Islet precursor cell (in vitro differentiated cells): ENCODE data around the gene MBD1.
"Not testable (repeated sequence)": the region's sequence is repeated elsewhere in the genome, so short reads cannot be mapped to it uniquely, and the experiment has no call there.

Experiments
- DNase-seq: peaks from one replicate; pipeline ENCODE4 v3.0.0-alpha.2; 2018

The MBD1 gene, protein sequence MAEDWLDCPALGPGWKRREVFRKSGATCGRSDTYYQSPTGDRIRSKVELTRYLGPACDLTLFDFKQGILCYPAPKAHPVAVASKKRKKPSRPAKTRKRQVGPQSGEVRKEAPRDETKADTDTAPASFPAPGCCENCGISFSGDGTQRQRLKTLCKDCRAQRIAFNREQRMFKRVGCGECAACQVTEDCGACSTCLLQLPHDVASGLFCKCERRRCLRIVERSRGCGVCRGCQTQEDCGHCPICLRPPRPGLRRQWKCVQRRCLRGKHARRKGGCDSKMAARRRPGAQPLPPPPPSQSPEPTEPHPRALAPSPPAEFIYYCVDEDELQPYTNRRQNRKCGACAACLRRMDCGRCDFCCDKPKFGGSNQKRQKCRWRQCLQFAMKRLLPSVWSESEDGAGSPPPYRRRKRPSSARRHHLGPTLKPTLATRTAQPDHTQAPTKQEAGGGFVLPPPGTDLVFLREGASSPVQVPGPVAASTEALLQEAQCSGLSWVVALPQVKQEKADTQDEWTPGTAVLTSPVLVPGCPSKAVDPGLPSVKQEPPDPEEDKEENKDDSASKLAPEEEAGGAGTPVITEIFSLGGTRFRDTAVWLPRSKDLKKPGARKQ

DNA sequence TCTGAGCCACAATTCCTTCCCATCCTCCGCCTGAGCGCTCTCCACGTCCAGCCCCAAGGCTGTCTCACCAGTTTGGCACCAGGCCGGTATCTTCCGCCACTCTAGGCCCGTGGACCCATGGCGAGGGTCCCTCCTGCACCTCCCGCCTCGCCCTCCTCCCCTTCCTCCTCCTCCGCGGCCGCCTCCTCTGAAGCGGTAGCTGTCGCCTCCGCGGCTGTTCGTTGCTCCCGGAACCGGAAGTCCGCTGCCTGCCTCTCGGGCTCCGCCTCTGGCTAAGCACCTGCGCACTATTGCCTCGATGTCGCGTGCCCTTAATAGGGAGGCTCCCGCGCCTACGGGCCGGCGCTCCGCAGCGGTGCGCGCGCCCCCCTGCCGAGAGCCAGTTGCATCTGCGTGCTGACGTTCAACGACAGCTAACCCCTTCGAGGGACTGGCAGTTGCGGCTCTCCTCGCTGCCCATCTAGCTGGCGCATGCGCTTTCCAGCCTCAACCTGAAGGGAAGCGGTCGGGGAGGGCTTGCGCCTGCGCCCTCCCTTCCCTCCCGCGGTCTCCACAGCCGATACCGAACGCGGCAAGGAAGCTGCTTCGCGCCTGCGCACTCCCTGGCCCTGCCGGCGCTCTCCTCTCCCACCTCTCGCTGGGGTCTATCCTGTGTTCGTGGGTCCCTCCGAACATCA lies at the start of gene MBD1:
Gene MBD1, minus strand, starts transcription at position 229 of the 677 bp plus-strand sequence. CDS start 1,531 bp downstream, outside the sequence.
- DNase-seq: peak; percentile 98

DNA sequence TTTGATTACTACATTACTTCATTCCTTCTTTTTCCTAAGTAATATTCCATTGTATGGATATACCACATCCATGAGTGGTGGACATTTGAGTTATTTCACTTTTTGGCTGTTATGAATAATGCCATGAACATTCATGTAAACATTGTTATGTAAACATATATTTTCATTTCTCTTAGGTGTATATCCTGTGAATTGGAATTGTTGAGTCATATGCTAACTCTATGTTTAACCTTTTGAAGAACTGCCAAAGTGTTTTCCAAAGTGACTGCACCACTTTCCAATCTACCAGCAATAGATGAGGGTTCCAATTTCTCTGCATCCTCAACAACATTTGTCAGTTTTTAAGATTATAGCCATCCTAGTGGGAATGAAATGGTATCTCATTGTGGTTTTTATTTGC lies 48.9 kb upstream of the MBD1 start:
- no peak for DNase-seq

DNA sequence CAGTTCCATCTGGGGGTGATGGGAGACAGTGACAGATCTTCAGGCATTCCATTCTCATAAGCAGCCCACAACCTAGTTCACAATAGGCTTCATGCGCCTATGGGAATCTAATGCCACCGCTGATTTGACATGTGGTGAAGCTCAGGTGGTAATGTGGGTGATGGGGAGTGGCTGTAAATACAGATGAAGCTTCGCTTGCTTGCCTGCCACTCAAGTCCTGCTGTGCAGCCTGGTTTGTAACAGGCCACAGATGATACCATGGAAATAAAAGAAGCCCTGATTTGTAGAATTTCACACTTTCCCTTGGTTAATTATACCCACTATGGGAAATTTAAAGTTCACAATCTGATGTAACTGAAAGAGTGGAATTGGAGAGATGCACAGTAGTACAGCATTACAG lies 46.7 kb upstream of the MBD1 start:
- DNase-seq: no peak

DNA sequence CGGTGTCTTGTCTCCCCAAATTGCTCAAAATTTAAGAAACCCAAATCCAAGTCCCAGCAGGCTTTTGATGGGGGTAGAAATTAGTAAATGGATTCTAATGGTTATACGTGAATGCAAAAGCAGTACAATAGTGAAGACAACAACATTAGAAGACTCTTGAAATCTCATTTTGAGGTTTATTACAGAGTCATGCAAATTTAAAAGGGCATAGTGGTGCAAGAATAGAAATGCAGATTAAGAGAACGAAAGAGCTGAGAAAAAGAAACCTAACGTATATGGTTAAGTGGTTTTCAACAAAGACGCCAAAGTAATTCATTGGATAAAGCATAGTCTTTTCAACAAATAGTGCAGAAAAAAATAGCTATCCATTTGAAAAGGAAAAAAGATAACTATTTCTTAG lies 39.4 kb upstream of the MBD1 start:
- DNase-seq: no peak

DNA sequence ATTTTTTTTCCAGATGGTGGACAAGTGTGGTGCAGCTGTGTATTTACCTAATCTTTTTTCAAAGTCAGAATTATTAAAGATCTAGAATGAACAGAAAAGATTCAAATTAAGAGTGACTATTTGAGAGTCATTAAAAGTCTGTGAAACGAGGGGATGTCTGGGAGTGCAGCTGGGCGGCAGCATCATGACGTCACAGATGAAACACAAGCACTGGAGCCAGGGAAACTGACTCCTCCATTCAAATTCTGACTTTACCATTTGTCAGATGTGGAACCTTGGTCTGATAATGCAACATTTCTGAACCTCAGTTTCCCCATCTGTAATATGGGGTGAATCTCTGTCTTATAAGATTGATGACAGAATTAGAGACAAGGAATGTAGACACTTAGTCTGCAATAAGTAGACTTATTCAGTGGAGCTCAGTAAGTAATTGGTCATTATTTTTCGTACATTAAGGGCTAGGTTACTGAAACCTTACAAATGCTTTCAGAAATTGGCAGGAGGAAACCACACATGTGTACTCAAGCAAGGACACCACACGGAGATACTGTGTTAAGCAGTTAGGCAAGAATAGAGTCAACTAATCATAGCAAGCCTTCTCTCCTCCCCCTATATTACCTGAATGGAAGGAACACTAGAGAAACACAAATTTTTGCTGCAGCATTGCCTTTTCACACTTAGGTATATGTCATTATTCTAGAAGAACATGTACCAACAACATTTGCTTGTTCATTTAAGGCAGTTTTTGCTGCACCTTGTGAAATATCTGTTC lies 34.0 kb upstream of the MBD1 start:
- no peak for DNase-seq

DNA sequence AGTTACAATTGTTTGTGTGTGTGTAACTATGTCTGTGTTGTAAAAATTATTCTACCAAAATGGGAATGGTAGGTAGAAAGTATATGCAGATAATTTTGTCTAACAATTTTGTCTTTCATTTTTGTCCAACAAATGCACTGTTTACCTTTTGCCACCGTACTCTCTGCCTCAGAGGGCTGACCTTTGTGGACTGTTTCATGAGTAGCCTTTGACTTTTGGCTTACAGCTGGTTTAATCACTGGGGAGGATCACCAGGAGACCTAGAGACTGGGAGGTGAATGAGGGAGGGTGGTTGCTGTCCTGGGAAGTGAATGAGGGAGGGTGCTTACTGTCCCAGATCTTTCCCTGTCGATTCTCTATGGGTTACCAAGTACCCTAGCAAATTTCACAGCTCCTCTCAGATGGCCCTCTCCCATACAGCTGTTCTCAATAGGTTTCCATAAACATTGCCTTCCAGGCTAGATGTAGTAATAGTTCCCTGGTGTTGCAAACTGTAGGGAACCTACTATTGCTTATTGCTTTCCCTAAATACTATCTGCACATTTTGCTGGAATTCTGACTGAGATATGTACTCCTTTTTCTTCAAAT lies 32.6 kb upstream of the MBD1 start:
- no peak for DNase-seq

DNA sequence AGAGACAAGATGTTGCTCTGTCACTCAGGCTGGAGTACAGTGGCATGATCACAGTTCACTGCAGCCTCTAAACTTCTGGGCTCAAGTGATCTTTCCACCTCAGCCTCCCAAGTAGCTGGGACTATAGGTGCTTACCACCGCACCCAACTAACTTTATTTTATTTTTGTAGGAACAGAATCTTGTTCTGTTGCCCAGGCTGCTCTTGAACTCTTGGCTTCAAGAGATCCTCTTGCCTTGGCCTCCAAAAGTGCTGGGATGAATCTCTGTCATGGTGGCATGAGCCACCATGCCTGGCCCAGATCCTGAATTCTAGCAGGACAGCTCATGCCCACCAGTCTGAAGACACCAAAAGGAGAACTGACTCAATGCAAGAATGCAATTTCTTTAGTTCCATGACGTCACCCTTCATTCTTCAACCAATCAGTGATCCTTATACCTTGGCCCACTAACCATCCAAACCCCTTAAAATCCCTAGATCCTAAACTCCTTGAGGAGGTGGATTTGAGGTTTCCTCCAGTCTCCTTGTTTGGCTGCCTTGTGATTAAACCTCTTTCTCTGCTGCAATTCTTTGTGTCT lies 31.8 kb upstream of the MBD1 start:
- DNase-seq: no peak

DNA sequence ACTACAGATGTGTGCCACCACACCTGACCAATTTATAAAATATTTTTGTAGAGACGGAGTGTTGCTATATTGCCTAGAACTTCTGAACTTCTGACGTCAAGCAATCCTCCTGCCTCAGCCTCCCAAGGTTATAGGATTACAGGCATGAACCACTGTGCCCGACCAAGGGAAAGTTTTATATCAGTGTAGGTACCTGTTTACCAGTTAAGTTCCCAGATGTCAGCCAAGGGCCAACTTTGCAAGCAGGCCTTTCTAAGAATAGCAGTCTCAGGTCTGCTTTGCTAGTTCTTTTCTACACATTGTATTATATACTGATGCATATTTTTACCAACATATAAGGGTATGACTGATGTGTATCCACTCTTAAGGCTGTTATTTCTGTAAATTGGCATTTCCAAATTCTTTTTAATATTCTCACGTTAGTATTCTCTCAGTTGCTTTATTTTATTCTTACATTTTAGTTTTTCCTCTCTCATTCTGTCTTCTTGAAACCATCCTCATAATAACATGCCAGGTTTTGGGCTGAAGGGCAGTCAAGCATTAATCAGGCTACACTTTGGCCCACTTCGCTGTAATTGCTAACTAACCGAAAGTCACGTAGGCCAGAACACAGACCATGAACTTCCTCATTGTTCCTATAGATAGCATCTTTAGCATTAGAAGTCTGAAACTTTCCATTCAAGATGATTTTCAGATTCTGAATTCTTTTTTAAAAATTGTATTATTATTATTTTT lies 31.1 kb upstream of the MBD1 start:
- DNase-seq: no peak

DNA sequence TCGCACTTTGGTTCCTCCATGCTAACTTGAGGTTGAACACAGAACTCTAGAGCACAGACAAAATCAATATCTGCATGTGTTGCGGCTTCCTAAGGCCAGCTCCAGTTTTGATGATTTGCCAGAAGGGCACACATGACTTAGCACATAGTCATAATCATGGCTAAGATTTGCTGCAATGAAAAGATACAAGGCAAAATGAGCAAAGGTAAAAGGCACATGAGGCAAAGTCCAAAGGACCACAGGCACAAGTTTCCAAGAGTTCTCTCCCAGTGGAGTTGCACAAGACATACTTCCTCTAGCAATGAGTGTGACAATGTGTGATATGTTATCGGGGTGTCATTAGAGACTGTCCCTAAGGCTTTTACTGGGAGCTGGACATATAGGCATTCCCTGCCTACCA lies 30.3 kb upstream of the MBD1 start:
- DNase-seq: no peak

DNA sequence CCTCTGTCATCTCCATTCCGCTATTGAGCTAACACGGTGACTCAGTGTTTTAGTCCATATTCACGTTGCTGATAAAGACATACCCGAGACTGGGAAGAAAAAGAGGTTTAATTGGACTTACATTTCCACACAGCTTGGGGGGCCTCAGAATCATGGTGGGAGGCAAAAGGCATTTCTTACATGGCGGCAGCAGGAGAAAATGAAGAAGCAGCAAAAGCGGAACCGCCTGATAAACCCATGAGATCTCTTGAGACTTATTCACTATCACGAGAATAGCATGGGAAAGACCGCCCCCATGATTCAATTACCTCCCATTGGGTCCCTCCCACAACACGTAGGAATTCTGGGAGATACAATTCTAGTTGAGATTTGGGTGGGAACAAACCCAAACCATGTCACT lies 28.8 kb upstream of the MBD1 start:
- DNase-seq: no peak

DNA sequence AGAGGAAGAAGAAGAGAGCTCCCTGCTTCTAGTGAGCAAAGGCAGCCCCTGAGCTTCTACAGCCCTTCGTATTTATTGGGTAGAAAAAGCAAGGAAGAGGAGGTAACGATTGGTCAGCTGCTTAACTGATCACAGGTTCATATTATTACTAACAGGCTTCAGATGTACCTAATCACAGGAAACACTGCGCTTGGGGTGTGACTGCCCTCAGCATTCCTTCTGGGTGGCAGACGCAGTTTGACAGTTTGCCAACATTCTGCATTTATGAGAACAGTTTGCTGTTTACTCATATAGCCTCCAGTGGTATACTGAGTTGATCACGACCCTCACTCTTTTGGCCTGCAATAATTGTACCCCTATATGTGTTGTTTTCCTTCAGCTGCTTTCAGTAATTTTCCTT lies 27.5 kb upstream of the MBD1 start:
- DNase-seq: not testable (repeated sequence)

DNA sequence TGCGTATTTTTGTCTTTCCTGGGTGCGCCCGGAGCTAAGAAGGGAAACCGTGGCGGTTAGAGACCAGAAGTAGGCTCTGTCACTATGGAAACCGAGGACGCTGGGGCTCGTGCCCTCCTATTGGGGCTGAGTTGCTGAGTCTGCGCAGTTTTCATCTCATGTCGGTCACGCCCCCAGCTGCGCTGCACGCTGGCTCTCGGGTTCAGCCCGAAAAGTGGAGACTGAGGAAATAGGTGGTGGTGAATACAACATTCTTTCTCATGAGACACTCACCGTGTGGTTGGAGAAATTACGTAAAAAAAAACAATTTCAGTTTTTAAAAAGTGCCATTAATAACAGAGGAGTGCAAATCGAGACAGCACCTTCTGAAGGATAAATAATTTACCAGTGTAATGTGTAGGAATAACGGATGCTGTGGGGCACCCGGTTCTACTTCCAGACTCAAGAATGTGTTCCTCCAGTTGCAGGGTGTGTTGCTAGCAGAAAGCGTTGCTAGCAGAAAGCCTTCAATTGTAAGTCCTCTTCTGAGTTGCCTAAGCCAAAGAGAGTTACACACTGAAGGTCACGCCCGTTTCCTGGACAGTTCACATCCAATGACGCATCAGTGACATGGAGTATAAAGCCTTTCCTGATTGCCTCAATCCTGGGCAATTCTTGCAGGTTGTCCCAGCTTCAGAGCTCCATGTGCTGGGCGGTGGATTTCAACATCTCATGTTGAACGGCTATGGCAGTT lies 26.6 kb upstream of the MBD1 start:
- DNase-seq: peak; percentile 83

DNA sequence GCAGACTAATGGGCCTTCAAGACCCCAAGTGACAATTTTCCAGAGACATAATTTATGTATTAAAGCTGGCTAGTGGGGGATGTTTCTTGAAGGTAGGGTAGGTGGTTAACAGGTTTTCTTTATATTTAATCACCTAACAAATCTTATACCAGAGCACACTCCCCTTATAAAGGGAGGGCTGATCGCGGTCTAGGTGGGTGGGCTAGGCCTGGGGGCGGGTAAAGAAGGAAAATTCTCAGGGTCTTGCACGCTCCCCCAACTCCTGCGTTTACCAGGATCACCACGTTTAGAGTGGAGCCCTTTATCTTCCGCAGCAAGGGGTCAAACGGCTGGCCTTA lies 26.0 kb upstream of the MBD1 start:
- DNase-seq: no peak

DNA sequence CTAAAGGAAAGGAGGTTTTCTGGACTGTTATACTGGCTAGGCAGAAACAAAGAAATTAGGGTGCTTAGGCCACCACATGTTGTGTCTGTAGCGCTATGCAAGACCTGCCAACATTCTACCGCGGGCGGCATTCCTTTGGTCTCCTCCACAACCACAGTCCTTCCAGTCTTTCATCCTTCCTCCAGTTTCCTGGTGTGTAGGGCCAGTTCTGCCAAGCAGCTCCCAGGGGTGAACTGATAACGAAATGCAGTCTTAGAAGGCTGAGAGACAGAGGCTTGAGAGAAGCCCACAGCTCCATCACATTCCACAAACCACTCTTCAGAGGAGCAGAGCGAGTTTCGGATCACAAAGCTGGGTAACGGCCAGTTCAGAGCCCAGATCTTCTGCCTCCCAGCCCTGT lies 25.6 kb upstream of the MBD1 start:
- no peak for DNase-seq

DNA sequence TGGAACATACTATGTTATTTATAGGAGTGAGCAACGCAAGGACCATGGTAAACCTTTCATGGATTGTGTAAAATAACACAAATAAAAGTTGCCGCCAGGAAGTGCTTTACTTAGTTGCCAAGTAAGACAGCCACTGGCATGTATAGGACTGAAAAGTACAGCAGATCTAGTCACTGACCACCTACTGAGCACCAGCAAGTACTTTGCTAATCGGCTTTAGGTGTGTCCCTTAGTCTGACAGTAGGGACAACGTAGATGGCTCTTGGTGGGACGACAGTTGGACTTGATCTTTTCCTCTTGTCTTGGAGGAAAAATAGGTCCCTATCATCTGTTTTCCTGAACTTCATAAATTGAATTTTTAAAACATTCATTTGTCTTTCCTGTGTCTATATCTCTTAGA lies 19.8 kb upstream of the MBD1 start:
- DNase-seq: no peak

DNA sequence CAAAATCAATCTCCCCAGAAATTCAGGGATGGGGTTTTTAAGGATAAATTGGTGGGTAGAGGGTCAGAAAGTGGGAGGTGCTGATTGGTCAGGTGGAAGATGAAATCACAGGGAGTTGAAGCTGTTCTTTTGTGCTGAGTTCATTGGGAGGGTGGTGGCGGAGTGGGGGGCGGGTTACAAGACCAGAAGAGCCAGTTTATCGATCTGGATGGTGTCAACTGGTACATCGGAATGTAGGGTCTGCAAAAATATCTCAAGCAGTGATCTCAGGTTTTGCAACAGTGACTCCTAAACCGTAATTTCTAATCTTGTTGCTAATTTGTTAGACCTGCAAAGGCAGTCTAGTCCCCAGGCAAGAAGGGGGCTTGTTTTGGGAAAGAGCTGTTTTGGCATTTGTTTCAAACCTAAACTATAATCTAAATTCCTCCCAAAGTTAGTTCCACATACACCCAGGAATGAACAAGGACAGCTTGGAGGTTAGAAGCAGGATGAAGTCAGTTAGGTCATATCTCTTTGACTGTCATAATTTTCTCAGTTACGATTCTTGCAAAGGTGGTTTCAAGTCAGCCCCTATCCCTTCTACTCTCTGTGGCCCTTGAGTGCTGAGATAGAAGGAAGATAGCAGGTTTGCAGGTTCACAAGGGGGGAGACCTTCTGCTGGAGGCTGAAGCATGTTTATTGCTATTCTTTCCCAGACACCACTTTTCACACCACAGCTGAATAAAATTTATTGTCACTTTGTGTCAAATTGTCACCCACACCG lies 18.5 kb upstream of the MBD1 start:
- DNase-seq: no peak

DNA sequence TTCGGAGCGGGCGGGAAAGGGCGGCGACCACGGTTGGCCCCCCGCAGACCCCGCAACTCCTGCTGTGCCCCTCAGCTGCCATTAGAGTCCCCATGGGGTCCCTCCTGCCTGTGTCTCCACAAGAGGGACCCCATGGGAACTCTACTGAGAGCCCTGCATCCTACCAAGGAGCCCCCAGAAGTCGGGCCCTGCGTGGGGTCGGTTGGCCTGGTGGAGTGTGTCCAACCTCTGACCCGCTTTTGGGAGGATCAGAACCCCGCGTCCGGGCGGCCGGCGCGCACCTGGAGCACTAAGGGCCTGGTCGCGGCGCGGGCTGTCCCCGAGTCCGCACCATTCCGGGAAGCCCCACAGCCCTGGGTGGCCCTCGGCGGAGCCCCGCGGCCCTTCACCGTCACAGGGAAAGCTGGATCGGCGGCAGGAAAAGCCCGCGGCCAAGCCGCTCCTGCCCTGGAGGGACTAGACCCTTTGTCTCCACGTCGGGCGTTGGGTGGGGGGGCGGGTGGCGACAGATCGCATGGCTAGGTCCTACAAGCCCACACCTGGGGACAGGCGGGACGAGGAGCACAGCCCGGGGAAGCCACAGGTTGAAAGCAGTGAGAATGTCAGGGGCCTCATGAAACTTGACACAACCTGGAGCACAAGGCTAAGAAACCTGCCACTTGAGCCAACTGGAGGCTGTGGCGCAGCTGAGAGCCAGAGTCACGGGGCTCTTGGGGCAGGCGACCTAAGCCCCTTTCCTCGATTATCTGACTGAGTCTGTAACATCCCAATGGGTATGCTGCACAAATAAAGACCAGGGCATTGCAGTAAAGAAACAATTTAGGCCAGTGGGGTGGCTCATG lies 17.3 kb upstream of the MBD1 start:
- DNase-seq: no peak

DNA sequence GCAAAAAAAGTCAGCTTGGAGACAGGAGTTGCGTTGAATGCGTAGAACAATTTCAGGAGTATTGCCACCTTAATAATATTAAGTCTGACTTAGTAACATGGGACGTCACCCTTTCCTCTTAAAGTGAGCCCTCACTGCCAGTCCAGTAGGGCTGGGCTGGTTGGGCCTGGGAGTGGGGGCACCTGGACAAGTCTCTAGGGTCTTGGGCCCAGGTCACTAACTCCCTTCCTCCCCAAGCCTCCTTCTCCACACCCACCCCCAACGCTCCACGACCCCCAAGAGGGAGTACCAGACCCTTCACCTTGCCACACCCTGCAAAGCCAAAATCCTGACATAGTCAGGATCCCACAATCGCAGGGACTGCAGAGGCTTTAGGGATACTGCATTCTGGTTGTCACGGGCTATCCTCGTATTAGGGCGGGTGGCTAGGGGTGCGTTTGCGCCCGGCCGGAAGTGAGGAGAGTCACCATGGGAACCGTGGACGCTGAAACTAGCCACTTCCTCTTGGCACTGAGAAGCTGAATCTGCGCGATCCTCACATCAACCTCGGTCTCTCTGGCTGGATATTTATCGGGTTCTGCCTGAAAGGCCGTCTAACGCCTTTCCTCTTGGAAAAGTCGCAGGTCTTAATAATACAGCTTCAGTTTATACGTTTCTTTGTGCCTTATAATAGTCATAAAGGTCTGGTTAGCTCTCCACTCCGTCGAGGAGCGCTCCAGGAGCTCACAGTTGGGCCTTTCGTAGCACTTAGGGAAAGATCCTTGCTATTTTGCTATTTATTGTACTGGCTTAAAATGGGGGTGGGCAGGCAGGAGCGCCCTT lies 16.5 kb upstream of the MBD1 start:
- DNase-seq: no peak

DNA sequence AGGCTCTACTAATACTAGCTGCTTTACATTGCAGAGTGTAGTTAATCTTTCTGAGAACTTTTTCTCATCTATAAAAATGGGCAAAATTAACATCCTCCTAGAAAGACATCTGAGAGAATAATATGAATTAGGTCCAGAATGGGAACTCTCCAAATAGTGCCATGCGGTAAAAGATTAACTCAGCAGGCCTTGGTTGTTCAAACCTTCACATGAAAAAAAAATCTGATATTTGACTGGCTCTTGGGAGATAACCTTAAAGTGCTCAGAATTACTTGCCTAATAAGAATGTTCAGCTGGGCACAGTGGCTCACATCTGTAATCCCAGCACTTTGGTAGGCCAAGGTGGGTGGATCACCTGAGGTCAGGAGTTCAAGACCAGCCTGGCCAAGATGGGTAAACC lies 11.7 kb upstream of the MBD1 start:
- DNase-seq: no peak
